ENCODE measurements around the gene SSBP2.

SSBP2 gene

DNA sequence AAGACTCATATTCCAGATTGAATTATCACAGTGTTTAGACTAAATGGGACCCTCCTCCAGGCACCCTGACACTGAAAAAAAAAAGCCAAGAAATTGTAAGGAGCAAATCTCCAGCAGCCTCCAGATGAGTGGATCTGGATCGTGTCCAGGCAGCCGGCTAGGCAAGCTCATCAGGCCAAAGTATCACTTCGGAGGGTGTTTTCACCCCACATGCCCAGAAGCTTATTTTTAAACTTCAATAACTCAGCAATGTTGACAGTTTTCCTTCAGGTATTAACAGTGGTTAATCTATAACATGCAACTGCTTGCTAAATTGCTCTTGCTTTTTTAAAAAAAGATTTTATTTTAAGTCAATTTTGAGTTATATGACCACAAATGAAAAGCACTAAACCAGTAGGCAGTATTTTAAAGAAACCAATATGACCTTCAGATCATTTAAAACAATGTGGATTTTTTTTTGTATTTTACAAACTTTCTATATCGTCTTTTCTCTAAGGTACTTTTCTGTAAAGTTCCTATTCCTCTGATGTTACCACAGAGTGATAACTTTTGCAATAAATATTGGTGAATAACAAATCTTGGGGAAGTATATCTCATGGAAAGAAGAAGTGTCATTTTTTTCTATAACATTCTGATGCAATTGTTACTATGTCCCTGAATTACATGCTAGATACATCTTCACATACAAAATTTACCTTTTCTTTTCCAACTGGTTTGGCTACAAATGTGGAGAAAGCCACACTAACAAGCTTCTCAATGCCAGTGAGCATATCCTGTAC is 387.6 kb downstream of the SSBP2 start:
- no peak for DNase-seq
